T-helper 1 cell treated with Interleukin-12 subunit alpha and Interleukin-12 subunit beta and Interleukin-4 antibody, amounts not matched to agents 30 ng/mL and 1 ng/mL, for 36 hours (primary cell): ENCODE results near the gene SLFN5. TPM values are rescaled to one million over a fixed set of nuclear protein-coding genes. Genes with fewer than 3 reads are reported as not detected.

Experiments
- total RNA-seq: library from RNA; stranded (reverse); gene quantifications from 2 replicates; pipeline ENCODE4 v1.2.3, GENCODE V29; 2022

The SLFN5 gene
- total RNA-seq, 1 donor from 2014 or later, result 115 TPM

Other genes starting within 250 kb of the SLFN5 start
- gene RFFL, start 179.4 kb upstream of the SLFN5 start, total RNA-seq, result 77.9 and 80.2 TPM in 2 replicates
- 30.2 and 31.1 TPM in 2 replicates for gene RAD51D, start 123.2 kb upstream of the SLFN5 start, total RNA-seq
- gene FNDC8, start 121.5 kb upstream of the SLFN5 start, total RNA-seq, result 0.15 TPM in 1 of 2 replicates, not detected in the other
- 19.2 and 20.2 TPM in 2 replicates for gene NLE1, start 100.8 kb upstream of the SLFN5 start, total RNA-seq
- 0.05 TPM in 2 replicates for gene UNC45B, start 95.3 kb upstream of the SLFN5 start, total RNA-seq
- not detected in 2 replicates for gene SLC35G3, start 48.7 kb upstream of the SLFN5 start, total RNA-seq
- gene SLFN11, start 130.5 kb downstream of the SLFN5 start, total RNA-seq, result 74.5 and 82.9 TPM in 2 replicates
- 17.3 and 19.4 TPM in 2 replicates for gene SLFN12, start 189.4 kb downstream of the SLFN5 start, total RNA-seq
- 51.4 and 53.8 TPM in 2 replicates for gene SLFN13, start 205.7 kb downstream of the SLFN5 start, total RNA-seq